CD14-positive monocyte (primary cell): ENCODE data around the gene FAM83B. TPM values are rescaled to one million over a fixed set of nuclear protein-coding genes. Genes with fewer than 3 reads are reported as not detected.

Source experiments
- DNase-seq, 3 donors: peaks; one replicate each; pipeline ENCODE4 v3.0.0-alpha.2; 2011 to 2022
- H2AFZ ChIP-seq: 2 replicates; pipeline ENCODE4 v1.6.0; 2012; ENCODE audit warnings: mild to moderate bottlenecking, low read depth, low read length, inconsistent platforms; ENCODE audit not compliant: insufficient read depth, poor library complexity, severe bottlenecking
- H3K27ac ChIP-seq, 2 donors: 1 replicate in 1 of 2; 2 replicates in 1 of 2; pipeline ENCODE4 v1.5.1; 2012 to 2013; ENCODE audit warnings: low read length in 2 of 2, control low read depth in 1 of 2, inconsistent platforms in 1 of 2, low read depth in 1 of 2, mild to moderate bottlenecking in 1 of 2
- H3K27me3 ChIP-seq, 2 donors: one replicate each; pipeline versions ENCODE4 v1.6.0 to v1.6.1; 2011 to 2013; ENCODE audit warnings: low read length in 2 of 2; ENCODE audit not compliant: control insufficient read depth in 2 of 2, insufficient read depth in 2 of 2
- H3K36me3 ChIP-seq, 2 donors: replicated peaks in 1 of 2; 1 replicate in 1 of 2; 2 replicates in 1 of 2; pipeline versions ENCODE4 v1.5.1 to v1.6.1; 2012 to 2013; ENCODE audit warnings: low read length in 2 of 2, control low read depth in 1 of 2, inconsistent platforms in 1 of 2, mild to moderate bottlenecking in 1 of 2; ENCODE audit not compliant: insufficient read depth in 2 of 2, control insufficient read depth in 1 of 2
- H3K4me1 ChIP-seq, 2 donors: 1 replicate in 1 of 2; 2 replicates in 1 of 2; pipeline versions ENCODE4 v1.5.1 to v1.6.1; 2012 to 2013; ENCODE audit warnings: low read length in 2 of 2, control low read depth in 1 of 2, inconsistent platforms in 1 of 2, mild to moderate bottlenecking in 1 of 2, moderate library complexity in 1 of 2; ENCODE audit not compliant: insufficient read depth in 2 of 2, control insufficient read depth in 1 of 2
- H3K4me2 ChIP-seq: replicated peaks from 2 replicates; pipeline ENCODE3; 2012; ENCODE audit warnings: low read length, moderate library complexity, mild to moderate bottlenecking; ENCODE audit not compliant: poor library complexity, severe bottlenecking; ENCODE audit errors: extremely low read depth
- H3K4me3 ChIP-seq, 3 experiments: fragments of 200-600 bp in 1 of 3; sonication (generic) in 1 of 3; replicated peaks in 1 of 3; 1 replicate in 2 of 3; 2 replicates in 1 of 3; pipeline ENCODE4 v1.5.1; 2011 to 2013; ENCODE audit warnings: low read length in 3 of 3, mild to moderate bottlenecking in 3 of 3, control low read depth in 2 of 3, low read depth in 2 of 3, inconsistent platforms in 1 of 3, moderate library complexity in 1 of 3
- H3K79me2 ChIP-seq: 2 replicates; pipeline ENCODE4 v1.6.0; 2012; ENCODE audit warnings: mild to moderate bottlenecking, control low read depth, inconsistent platforms, low read length, moderate library complexity; ENCODE audit not compliant: insufficient read depth
- H3K9ac ChIP-seq: 2 replicates; pipeline ENCODE4 v1.6.0; 2017; ENCODE audit warnings: low read length, mild to moderate bottlenecking; ENCODE audit not compliant: insufficient read depth, poor library complexity, severe bottlenecking
- H3K9me3 ChIP-seq, 2 donors: replicated peaks in 1 of 2; 1 replicate in 1 of 2; 2 replicates in 1 of 2; pipeline versions ENCODE4 v1.5.1 to v1.6.1; 2012 to 2013; ENCODE audit warnings: low read length in 2 of 2, control low read depth in 1 of 2; ENCODE audit not compliant: control insufficient read depth in 1 of 2, insufficient read depth in 1 of 2
- H4K20me1 ChIP-seq: 2 replicates; pipeline ENCODE4 v1.6.0; 2012; ENCODE audit warnings: mild to moderate bottlenecking, low read length, control low read depth, moderate library complexity; ENCODE audit not compliant: insufficient read depth
- H3K27ac Mint-ChIP-seq, 7 donors: one replicate each; pipeline ENCODE4 v1.8.0; 2020; ENCODE audit warnings: mild to moderate bottlenecking in 7 of 7, mixed read lengths in 7 of 7, moderate library complexity in 6 of 7, inconsistent platforms in 2 of 7
- H3K27me3 Mint-ChIP-seq, 3 donors: one replicate each; pipeline ENCODE4 v1.8.0; 2021 to 2022; ENCODE audit warnings: low read depth in 3 of 3, mild to moderate bottlenecking in 3 of 3, mixed read lengths in 3 of 3, moderate library complexity in 3 of 3, inconsistent platforms in 1 of 3
- H3K36me3 Mint-ChIP-seq, 2 donors: one replicate each; pipeline ENCODE4 v1.8.0; 2020; ENCODE audit warnings: mixed read lengths in 2 of 2, inconsistent platforms in 1 of 2, mild to moderate bottlenecking in 1 of 2
- H3K4me1 Mint-ChIP-seq: one replicate; pipeline ENCODE4 v1.8.0; 2020; ENCODE audit warnings: mild to moderate bottlenecking, mixed read lengths
- H3K4me3 Mint-ChIP-seq, 2 donors: one replicate each; pipeline ENCODE4 v1.8.0; 2020; ENCODE audit warnings: mild to moderate bottlenecking in 2 of 2, mixed read lengths in 2 of 2, moderate library complexity in 1 of 2
- H3K9me3 Mint-ChIP-seq, 7 donors: one replicate each; pipeline ENCODE4 v1.8.0; 2020 to 2022; ENCODE audit warnings: mixed read lengths in 7 of 7, mild to moderate bottlenecking in 6 of 7, moderate library complexity in 6 of 7, inconsistent platforms in 2 of 7
- CTCF ChIP-seq: fragments of 200-600 bp; IDR thresholded peaks from one replicate; pipeline ENCODE4 v1.8.0; 2022; ENCODE audit warnings: antibody characterized with exemption, mild to moderate bottlenecking
- WGBS: methylation state at CpG from one replicate; pipeline ENCODE4 v1.1.5; 2013; ENCODE audit warnings: missing lambda C conversion rate; ENCODE audit not compliant: insufficient coverage; 5-methylcytosine and 5-hydroxymethylcytosine counted together
- intact Hi-C, 2 donors: fragments of 100-400 bp; cut with micrococcal nuclease; formaldehyde crosslinking; loops; one replicate each; pipeline versions ENCODE4 v1.15.0 to v1.15.1; 2023
- polyA plus RNA-seq, 3 donors: library from polyadenylated mRNA; depleted of rRNA in 1 of 3; unstranded in 2 of 3; stranded (reverse) in 1 of 3; fragments of 300-500 nt in 2 of 3; fragments of >200 nt in 1 of 3; fragmentation: Illumina TruSeq in 2 of 3; gene quantifications; 1 replicate in 2 of 3; 2 replicates in 1 of 3; pipeline ENCODE4 v1.2.3, GENCODE V29; 2012 to 2021

FAM83B gene
- polyA plus RNA-seq, 3 donors: not detected

DNA sequence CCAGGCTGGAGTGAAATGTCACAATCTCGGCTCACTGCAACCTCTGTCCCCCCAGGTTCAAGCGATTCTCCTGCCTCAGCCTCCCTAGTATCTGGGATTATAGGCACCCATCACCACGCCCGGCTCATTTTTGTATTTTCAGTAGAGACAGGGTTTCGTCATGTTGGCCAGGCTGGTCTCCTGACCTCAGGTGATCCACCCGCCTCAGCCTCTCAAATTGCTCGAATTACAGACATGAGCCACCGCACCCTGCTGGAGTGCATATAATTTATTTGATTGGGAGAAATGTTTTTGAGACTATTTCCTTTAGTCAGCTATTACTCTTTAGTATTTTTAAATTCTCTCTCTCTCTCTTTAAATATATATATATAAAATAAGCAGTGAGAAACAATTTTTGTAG is 29.8 kb downstream of the FAM83B start:
- Histone ChIP-seq H3K27me3 (no peaks in the 10 kb centered on the region), H3K4me2 (no peak overlapping the region), H3K4me1 (no peaks in the 10 kb centered on the region), H3K27ac (no peak overlapping the region), H3K79me2 (no peaks in the 10 kb centered on the region), H3K9ac (no peak overlapping the region), H4K20me1 (no peaks in the 10 kb centered on the region), H3K4me3 (no peak overlapping the region), H3K36me3 (no peaks in the 10 kb centered on the region), H3K9me3 (no peaks in the 10 kb centered on the region), H2AFZ (no peak overlapping the region)
- intact Hi-C loops: no loop called here
- Mint-ChIP-seq H3K27ac (no peak overlapping the region), H3K4me3 (no peak overlapping the region), H3K4me1 (no peaks in the 10 kb centered on the region), H3K36me3 (no peaks in the 10 kb centered on the region), H3K9me3 (no peaks in the 10 kb centered on the region), H3K27me3 (peaks cover 0 to 2% (median 2%) of the 10 kb centered on the region in 3 donors)
- no peak for TF ChIP-seq CTCF
- DNase-seq: no peak
- 100% methylated on average over 2 of the region's 8 CpGs for WGBS

GRCh38 chr6:54876871-54877270 is 30.3 kb downstream of the FAM83B start:
- no peak overlapping the region for H3K4me3 Mint-ChIP-seq
- intact Hi-C loops: no loop called here
- H3K4me1 ChIP-seq: no peaks in the 10 kb centered on the region
- no peaks in the 10 kb centered on the region for H4K20me1 ChIP-seq
- no peak for DNase-seq
- H3K4me2 ChIP-seq: no peak overlapping the region
- H3K36me3 Mint-ChIP-seq: no peaks in the 10 kb centered on the region
- no peaks in the 10 kb centered on the region for H3K79me2 ChIP-seq
- no peaks in the 10 kb centered on the region for H3K4me1 Mint-ChIP-seq
- peaks cover 0 to 2% (median 2%) of the 10 kb centered on the region in 3 donors for H3K27me3 Mint-ChIP-seq
- no peaks in the 10 kb centered on the region for H3K36me3 ChIP-seq
- no peaks in the 10 kb centered on the region for H3K9me3 ChIP-seq
- H3K9ac ChIP-seq: no peak overlapping the region
- no peak overlapping the region for H2AFZ ChIP-seq
- no peak overlapping the region for H3K4me3 ChIP-seq
- H3K27me3 ChIP-seq: no peaks in the 10 kb centered on the region
- TF ChIP-seq CTCF: no peak
- no peaks in the 10 kb centered on the region for H3K9me3 Mint-ChIP-seq
- H3K27ac ChIP-seq: no peak overlapping the region
- H3K27ac Mint-ChIP-seq: no peak overlapping the region
